ENCODE measurements around the gene RNF214. TPM values are rescaled to one million over a fixed set of nuclear protein-coding genes. Genes with fewer than 3 reads are reported as not detected.
"Not testable (repeated sequence)": the region's sequence is repeated elsewhere in the genome, so short reads cannot be mapped to it uniquely, and the experiment has no call there.

The RNF214 gene
- total RNA-seq, 1 donor from 2014 or later = 17.3 TPM

DNA sequence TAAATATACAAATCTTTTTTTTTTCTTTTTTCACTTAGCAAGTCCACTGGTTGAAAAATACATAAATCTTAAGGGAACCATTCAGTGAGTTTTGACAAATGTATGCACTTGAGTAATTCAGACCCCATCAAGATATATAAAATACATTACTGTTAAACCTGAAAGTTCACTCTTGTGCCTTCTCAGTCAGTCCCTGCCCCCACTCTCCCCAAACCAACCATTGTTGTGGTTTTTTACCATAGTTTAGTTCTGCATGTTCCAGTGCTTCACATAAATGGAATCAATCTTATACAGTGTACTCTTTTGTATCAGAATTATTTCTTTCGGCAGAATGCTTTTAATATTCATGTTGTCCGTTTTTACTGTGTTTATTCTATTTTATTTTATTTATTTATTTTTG, 26.1 kb downstream of the RNF214 start:
- intact Hi-C loops (cut with DNase I) = no loop called here
- no peak for DNase-seq (ENCODE audit: missing footprints)
- ATAC-seq = no peak

DNA sequence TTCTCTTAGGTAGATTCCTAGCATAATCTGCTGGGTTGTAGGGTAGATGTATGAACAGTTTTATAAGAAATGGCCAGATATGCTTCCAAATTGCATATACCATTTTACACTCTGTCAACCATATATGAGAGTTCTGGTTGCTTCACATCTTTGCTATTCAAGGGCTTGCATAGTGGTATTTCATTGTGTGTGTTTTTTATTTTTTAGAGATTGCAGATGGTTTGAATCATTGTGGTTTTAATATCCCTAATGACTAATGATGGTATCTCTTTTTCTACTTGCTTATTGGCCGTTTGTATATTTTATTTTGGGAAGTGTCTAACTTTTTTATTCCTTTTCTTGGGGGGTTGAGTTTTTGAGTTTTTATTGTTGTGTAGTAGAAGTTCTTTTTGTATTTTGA, 26.9 kb downstream of the RNF214 start:
- no peak for DNase-seq (ENCODE audit: missing footprints)
- ATAC-seq = no peak

DNA sequence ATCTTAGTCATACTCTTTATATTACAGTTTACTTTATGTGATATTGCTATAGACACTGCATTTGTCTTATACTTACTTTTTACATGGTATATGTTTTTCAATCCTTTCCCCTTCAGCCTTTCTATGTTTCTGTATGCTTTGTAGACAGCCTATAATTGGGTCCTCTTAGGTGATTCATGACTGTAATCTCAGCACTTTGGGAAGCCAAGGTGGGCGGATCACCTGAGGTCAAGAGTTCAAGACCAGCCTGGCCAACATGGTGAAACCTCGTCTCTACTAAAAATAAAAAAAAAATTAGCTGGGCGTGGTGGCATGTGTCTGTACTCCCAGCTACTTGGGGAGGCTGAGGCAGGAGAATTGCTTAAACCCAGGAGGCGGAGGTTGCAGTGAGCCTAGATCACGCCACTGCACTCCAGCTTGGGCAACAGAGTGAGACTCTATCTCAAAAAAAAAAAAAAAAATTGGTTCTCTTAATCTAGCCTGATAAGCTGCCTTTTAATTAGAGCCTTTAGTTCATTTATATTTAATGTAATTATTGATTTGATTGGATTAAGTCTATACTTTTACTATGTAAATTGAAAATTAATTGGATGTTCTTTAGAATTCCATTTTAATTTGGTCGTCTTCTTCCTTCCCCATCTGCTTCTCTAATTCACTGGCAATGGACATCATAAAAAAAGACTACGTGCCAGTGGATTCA, 32.3 kb downstream of the RNF214 start:
- intact Hi-C loops (cut with DNase I); ATAC-seq; DNase-seq (ENCODE audit: missing footprints): not testable (repeated sequence)

More for the DNA sequence above, 26.9 kb downstream of the RNF214 start:
- intact Hi-C loops (cut with DNase I) = no loop called here

DNA sequence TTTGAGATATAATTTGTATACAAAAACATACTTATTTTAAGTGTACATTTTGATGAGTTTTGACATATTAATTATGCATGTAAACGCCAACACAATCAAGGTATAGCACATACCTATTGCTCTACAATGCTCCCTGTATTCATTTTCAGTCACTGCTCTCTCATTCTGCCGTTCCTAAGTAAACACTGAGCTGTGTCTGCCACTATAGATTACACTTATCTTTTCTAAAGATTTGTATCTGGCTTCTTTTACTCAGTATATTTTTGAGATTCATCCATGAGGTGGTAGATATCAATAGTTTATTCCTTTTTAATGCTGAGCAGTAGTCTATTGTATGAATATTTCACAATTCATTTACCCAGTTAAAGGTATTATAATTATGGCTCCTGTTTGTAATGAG, 33.3 kb downstream of the RNF214 start:
- DNase-seq (ENCODE audit: missing footprints) (no peak), ATAC-seq (no peak)
- intact Hi-C loops (cut with DNase I) = no loop called here

DNA sequence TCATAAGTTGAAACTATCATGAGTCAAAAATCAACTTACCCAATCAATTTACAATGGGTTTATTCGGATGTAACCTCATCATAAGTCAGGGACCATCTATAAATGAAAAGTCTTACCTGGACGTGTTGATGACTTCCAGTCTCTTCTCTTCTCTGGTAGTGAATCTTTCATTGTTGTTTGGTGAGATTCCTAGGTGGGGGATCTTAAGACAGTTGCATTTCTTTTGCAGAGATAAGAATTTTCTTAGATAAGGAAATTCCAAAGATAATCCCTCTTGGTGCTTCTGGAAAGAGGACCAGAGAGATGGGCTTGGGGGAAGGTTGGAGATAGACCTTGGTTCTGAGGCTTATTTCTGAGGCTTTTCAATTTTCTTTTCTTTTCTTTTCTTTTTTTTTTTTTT, 37.4 kb downstream of the RNF214 start:
- DNase-seq (ENCODE audit: missing footprints) = no peak
- no peak for ATAC-seq
- intact Hi-C loops (cut with DNase I) = no loop called here

DNA sequence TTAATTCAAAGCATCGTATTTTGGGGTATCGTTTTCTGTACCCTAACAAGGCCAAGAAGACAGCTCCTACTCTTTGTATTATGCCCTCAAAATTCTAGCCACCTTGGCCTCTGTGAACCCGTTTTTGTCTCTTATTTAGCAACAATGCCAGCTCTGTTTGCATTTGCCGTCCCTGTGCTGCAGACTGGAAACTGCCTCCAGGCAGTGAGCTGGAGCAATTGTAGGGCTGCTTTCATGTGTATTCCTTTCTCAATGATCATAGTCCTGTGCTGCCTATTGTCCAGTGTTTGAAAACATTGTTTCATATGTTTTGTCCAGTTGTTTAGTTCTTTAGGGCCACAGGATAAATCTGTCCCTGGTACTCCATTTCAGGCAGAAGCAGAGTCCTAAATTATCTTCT, 38.7 kb downstream of the RNF214 start:
- DNase-seq (ENCODE audit: missing footprints) = no peak
- no peak for ATAC-seq
- intact Hi-C loops (cut with DNase I) = no loop called here

DNA sequence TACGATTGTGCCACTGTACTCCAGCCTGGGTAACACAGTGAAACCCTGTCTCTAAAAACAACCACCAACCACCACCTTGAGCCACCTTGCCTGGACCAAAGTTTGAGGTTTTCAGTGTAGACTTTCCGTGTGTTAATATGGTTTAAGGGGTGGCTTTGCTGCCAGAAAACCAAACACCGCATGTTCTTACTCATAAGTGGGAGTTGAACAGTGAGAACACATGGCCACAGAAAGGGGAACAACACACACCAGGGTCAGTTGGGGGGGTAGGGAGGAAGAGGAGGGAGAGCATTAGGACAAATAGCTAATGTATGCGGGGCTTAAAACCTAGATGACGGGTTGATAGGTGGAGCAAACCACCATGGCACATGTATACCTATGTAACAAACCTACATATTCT, 39.7 kb downstream of the RNF214 start:
- DNase-seq (ENCODE audit: missing footprints); ATAC-seq; intact Hi-C loops (cut with DNase I): not testable (repeated sequence)

DNA sequence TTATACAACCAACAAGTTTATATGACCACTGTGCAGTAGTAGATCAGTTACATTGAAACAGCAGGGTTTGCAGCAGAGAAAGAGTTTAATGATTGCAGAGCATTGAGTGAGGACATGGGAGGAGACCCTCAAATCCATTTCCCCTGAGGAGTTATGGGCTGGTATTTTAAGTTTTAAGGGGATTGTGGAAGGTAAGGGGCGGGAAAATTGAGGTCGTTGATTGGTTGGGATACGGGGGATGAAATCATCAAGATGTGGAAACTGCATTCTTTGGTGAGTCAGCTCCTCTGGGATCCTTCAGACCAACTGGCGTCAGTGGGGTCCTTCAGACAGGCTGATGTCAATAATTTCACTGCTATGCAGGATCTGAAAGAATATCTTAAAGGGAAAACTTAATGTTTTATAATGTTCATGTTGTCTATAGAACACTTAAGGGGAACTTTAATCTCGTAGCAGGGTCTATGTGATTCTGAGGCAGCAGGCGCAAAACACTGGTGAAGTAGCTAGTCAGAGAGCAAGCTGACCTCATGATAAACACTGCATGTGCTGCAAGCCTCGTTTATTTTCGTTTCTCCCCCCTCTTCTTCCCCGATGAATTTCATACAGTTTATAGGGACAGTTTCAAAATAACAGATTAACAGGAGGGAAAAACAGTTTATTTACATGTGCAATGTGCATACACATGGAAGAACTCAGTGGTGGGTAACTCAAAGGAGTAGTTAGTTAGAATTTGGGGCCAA, 41.2 kb downstream of the RNF214 start:
- intact Hi-C loops (cut with DNase I) = no loop called here
- DNase-seq (ENCODE audit: missing footprints) (no peak), ATAC-seq (no peak)

DNA sequence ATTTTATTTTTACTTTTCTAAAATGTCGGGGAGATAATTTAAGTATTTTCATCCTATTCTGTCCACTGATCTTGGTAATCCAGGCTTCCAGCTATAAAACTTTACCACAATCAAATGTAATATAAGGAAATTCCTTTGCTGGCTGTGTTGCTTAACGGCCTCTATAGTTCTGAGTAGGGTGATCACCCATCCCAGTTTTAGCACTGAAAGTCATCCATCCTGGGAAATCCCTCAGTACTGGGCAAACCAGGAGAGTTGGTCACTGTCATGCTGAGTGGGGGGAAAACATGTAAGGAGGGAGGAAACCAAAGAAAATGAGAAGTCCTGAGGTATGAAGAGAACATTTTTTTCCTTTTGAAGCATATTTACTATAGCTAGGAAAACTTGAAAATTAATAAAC, 45.9 kb downstream of the RNF214 start:
- intact Hi-C loops (cut with DNase I) = no loop called here
- ATAC-seq (no peak), DNase-seq (ENCODE audit: missing footprints) (no peak)

DNA sequence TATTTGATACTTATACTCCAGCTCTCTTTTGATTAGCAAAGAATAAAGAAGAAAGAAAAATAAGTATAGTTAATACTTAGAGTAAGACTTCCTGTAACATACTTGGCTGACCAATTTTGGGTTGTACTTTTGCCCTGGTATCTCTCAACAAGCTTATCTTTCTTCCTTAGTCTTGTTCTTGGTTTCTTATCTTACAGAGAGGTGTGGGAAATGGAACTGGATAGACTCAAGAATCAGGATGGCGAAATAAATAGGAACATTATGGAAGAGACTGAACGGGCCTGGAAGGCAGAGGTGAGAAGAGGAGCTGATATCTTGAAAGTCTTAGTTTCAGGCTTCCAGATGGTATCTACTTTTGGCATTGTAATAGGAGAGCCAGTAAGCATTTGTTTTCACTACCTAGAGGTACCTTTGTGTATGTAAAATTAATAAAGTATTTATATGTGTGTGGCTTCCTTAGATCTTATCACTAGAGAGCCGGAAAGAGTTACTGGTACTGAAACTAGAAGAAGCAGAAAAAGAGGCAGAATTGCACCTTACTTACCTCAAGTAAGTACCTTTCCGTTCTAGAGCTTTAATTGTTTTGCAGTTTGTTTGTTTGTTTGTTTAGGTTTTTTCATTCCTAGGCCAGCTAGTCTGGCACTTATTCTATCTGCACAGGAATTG, 47.4 kb downstream of the RNF214 start:
- DNase-seq (ENCODE audit: missing footprints) (no peak), ATAC-seq (no peak)
- intact Hi-C loops (cut with DNase I) = no loop called here

DNA sequence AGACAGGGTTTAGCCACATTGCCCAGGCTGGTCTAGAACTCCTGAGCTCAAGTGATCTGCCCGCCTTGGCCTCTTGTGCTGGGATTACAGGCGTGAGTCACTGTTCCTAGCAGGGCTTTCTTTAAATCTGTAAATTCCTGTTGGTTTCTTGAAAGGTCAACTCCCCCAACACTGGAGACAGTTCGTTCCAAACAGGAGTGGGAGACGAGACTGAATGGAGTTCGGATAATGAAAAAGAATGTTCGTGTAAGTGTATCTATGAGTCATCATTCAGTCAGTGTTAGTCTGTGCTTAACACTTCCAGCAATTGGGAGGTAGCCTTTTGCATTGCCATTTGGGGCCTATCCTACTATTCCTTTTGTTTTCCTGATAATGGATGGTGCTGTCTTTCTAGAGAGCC, 48.7 kb downstream of the RNF214 start:
- DNase-seq (ENCODE audit: missing footprints) (no peak), ATAC-seq (no peak)
- intact Hi-C loops (cut with DNase I) = no loop called here

DNA sequence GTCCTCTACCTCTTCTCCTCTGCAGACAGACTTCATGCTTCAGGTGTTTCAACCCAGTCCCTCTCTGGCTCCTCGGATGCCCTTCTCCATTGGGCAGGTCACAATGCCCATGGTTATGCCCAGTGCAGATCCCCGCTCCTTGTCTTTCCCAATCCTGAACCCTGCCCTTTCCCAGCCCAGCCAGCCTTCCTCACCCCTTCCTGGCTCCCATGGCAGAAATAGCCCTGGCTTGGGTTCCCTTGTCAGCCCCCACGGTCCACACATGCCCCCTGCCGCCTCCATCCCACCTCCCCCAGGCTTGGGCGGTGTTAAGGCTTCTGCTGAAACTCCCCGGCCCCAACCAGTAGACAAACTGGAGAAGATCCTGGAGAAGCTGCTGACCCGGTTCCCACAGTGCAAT, 49.4 kb downstream of the RNF214 start:
- ATAC-seq (no peak), DNase-seq (ENCODE audit: missing footprints) (no peak)
- intact Hi-C loops (cut with DNase I) = no loop called here

DNA sequence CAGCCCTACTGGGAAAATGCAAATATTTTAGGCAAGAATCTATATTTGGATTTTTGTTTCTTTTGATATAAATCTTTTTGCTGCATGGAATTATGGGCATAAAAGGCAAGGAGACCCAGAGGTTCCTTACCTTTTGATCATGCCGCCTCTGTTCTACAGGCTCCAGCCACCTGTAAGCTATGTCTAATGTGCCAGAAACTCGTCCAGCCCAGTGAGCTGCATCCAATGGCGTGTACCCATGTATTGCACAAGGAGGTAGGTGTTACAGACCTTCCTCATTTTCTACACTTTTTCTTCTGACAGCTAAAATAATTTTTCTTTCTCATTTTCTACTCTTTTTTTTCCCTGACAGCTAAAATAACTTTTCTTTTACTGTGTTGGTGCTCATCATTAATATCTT, 50.5 kb downstream of the RNF214 start:
- intact Hi-C loops (cut with DNase I) = no loop called here
- ATAC-seq = no peak
- no peak for DNase-seq (ENCODE audit: missing footprints)

DNA sequence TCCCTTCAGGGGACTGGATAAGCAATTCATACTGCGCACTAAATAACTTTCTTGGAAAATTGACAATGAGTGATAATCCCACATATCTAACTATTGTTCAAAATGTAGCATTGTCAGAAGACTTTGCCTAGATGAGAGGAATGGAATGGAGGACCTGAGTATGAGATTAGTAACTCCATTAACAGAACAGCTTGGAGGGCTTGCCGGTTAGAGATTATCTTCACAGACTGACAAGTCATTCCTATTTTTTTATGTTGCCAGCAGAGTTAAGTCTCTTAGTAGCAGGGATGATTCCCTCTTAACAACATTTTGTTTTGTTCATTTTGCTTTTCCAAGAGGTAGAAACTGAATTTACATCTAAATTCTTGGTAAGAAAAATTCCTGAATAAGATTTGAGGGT, 51.6 kb downstream of the RNF214 start:
- DNase-seq (ENCODE audit: missing footprints) (no peak), ATAC-seq (no peak)

DNA sequence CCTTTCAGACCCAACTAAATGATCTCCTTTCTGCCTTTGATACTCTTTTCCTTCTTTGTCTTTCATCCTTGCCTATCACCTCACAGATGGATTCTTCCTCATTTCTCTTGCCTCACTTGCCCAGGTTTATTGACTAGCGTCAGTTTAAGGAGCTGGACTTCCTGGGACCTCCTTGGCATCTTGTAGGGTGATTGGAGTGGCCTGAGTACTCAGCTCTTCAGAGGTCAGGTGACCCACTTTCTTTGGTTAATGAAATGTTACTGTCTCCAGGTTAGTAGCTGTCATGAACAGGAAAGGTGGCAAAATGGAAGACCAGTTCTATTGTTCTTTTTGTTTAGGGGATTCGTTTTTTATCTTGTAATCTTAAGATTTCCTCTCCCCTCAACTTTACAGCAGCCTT, 54.1 kb downstream of the RNF214 start:
- intact Hi-C loops (cut with DNase I) = no loop called here
- ATAC-seq = no peak
- no peak for DNase-seq (ENCODE audit: missing footprints)

More for the DNA sequence above, 51.6 kb downstream of the RNF214 start:
- intact Hi-C loops (cut with DNase I) = no loop called here

DNA sequence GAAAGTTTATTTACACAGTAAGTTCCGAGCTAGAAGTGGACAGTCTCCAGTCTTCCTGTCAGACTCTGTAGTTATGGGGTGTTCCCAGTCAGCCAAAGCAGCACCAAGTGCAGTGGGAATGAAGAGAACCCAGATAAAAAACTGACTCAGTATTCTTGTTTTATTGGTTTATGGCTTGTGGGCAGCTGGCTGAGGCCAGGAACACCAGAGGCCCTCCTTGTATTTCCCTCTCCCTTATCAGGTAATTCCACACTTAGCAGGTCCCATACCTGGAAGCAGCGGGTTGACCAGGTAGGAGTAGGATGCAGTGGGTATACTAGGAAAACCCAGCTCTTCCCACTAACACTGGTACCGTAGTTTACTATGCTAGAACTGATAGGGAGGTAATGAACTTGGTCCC, 55.2 kb downstream of the RNF214 start:
- no peak for DNase-seq (ENCODE audit: missing footprints)
- intact Hi-C loops (cut with DNase I) = no loop called here
- ATAC-seq = no peak

DNA sequence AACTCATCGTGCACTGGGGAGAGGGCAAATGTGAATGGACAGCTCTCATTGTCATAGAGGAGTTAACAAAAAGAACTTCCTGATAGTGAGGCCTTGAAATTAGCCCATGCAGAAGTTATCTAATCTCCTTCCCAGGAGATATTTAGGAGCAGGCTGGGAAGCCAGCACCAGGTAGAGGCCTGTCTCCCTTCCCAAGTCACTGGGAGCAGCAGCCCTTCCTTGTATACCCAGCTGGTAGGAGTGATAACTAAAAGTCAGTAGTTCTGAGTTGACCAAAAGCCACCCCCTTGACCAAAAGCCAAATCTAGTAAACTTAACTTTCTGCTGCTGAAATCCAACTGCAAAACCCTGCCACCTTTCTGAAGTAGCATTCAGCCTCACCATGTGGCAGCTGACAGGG, 57.3 kb downstream of the RNF214 start:
- ATAC-seq = no peak
- no peak for DNase-seq (ENCODE audit: missing footprints)
- intact Hi-C loops (cut with DNase I) = no loop called here

DNA sequence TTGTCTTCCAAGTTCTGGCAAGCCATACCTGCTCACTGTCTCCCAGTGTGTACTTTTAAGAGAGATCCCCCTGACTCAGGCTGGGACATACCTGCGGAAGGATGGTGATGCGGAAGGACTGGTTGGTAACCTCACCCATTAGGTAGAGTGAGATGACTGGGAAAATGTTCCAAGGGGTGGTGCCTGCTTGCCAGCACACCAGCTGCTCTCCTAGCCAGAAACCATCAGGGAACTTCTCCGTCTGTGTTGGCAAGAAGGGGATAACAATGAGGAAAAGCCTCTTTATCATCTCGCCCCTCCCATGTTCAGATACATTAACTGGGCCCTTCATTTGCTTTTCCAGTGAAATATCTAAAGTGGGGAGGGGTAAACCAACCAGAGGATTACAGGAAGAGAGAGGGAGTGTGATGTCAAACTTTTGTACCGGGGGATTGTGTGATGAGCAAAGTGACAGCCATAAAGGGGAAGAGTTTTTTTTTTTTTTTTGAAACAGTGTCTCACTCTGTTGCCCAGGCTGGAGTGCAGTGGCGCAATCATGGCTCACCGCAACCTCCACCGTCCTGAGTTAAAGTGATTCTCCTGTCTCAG, 58.4 kb downstream of the RNF214 start, which contains the start of gene BACE1-AS:
BACE1-AS (plus strand) TSS at position 538 of the 588 bp plus-strand sequence.
- intact Hi-C loops (cut with DNase I) = no loop called here
- no peak for ATAC-seq
- DNase-seq (ENCODE audit: missing footprints) = no peak

DNA sequence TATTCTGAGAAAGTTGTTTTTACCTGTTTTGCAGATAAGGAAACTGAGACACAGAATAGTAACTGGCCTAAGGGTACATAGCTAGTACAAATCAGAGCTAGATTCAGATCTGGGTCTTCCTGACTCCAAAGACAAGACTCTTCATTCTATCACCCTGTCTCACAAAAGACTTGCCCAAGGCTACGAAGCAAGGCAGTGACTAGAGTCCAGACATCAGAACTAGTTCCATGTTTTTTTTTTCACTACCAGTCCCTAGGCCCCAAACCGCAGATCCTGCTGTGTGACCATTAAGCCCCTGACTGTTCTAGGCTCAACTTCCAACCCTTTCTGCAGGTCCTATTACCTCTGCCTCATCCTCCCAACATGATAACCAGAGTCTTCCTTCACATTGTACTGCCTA, 60.1 kb downstream of the RNF214 start:
- intact Hi-C loops (cut with DNase I) = no loop called here
- DNase-seq (ENCODE audit: missing footprints) (no peak), ATAC-seq (no peak)

Measured in Right ventricle myocardium inferior (tissue), 1 donor.